Endothelial cell of umbilical vein (primary cell): ENCODE measurements around the gene COL4A2. TPM values are rescaled to one million over a fixed set of nuclear protein-coding genes. Genes with fewer than 3 reads are reported as not detected.
A peak's percentile ranks its signal among the peaks of the same experiment; 100 is the strongest.

ENCODE experiments used
- BruUV-seq: library from RNA; stranded (reverse); fragments of 400-500 nt; replicated peaks from 2 replicates; lab custom pipeline; 2021; lab: Mats Ljungman, UMichigan
- CTCF ChIA-PET: fragments of 300-600, 350-600 bp; sonication (Branson Sonifier 250); formaldehyde crosslinking; loops from one replicate; lab custom pipeline; 2021; ENCODE audit warnings: antibody characterized with exemption, inconsistent platforms; lab: Charles Lee
- POLR2A ChIA-PET: fragments of 300-600, 350-600 bp; sonication (Branson Sonifier 250); formaldehyde crosslinking; loops from one replicate; lab custom pipeline; 2021; ENCODE audit warnings: antibody characterized with exemption, inconsistent platforms; lab: Charles Lee
- DNase-seq: peaks from one replicate; pipeline ENCODE4 v3.0.0-alpha.2; 2011; ENCODE audit warnings: low read depth, low spot score
- FAIRE-seq: peaks from 2 replicates; lab custom pipeline; 2011; peaks lifted over from hg19 to GRCh38; lab: Jason Lieb, UNC
- H2AFZ ChIP-seq: 2 replicates; pipeline ENCODE4 v1.6.0; 2012; ENCODE audit warnings: low read depth, low read length, control low read depth, inconsistent platforms
- H3K27ac ChIP-seq: 2 replicates; pipeline ENCODE4 v1.5.1; 2011; ENCODE audit warnings: low read depth, mild to moderate bottlenecking, control low read depth, low read length, moderate library complexity; ENCODE audit not compliant: insufficient read depth
- H3K27me3 ChIP-seq, 2 experiments: 2 replicates each; pipeline versions ENCODE4 v1.6.0 to v1.6.1; 2011; ENCODE audit warnings: low read length in 2 of 2, mixed read lengths in 1 of 2; ENCODE audit not compliant: control insufficient read depth in 2 of 2, insufficient read depth in 2 of 2
- H3K36me3 ChIP-seq, 2 experiments: 2 replicates in 1 of 2; 3 replicates in 1 of 2; pipeline ENCODE4 v1.5.1; 2011; ENCODE audit warnings: low read length in 2 of 2, mild to moderate bottlenecking in 1 of 2, moderate library complexity in 1 of 2; ENCODE audit not compliant: control insufficient read depth in 2 of 2, insufficient read depth in 2 of 2; ENCODE audit errors: extremely low read depth in 1 of 2
- H3K4me1 ChIP-seq: 3 replicates; pipeline ENCODE4 v1.5.1; 2011; ENCODE audit warnings: mild to moderate bottlenecking, low read length; ENCODE audit not compliant: control insufficient read depth, insufficient read depth; ENCODE audit errors: extremely low read depth
- H3K4me2 ChIP-seq: 2 replicates; pipeline ENCODE4 v1.6.1; 2011; ENCODE audit warnings: low read length, control low read depth, mixed read lengths; ENCODE audit not compliant: insufficient read depth
- H3K4me3 ChIP-seq, 3 experiments: fragments of 200-600 bp in 1 of 3; sonication (generic), shearing (Covaris generic) in 1 of 3; replicated peaks in 1 of 3; 2 replicates each; pipeline ENCODE4 v1.5.1; 2011 to 2016; ENCODE audit warnings: control low read depth in 3 of 3, low read length in 3 of 3, mild to moderate bottlenecking in 2 of 3, inconsistent platforms in 1 of 3, low read depth in 1 of 3, moderate library complexity in 1 of 3; ENCODE audit not compliant: insufficient read depth in 1 of 3
- H3K79me2 ChIP-seq: 2 replicates; pipeline ENCODE4 v1.6.0; 2012; ENCODE audit warnings: low read length, inconsistent platforms; ENCODE audit not compliant: control insufficient read depth, insufficient read depth
- H3K9ac ChIP-seq: replicated peaks from 2 replicates; pipeline ENCODE3; 2011; ENCODE audit warnings: low read length, control low read depth; ENCODE audit not compliant: insufficient read depth; ENCODE audit errors: extremely low read depth
- H3K9me1 ChIP-seq: replicated peaks from 3 replicates; pipeline ENCODE4 v1.6.0; 2011; ENCODE audit warnings: mild to moderate bottlenecking, low read length; ENCODE audit not compliant: control insufficient read depth, insufficient read depth; ENCODE audit errors: extremely low read depth
- H3K9me3 ChIP-seq: replicated peaks from 2 replicates; pipeline ENCODE4 v1.5.1; 2012; ENCODE audit warnings: low read length, inconsistent platforms; ENCODE audit not compliant: control insufficient read depth, insufficient read depth
- H4K20me1 ChIP-seq: replicated peaks from 2 replicates; pipeline ENCODE3; 2011; ENCODE audit warnings: mild to moderate bottlenecking, low read length; ENCODE audit not compliant: control insufficient read depth, insufficient read depth; ENCODE audit errors: extremely low read depth
- EZH2 ChIP-seq: IDR thresholded peaks from 2 replicates; pipeline ENCODE4 v1.6.1; 2012; ENCODE audit warnings: borderline replicate concordance, low read depth, mild to moderate bottlenecking, moderate library complexity, low read length, inconsistent platforms; ENCODE audit not compliant: severe bottlenecking
- GATA2 ChIP-seq: IDR thresholded peaks from 2 replicates; pipeline ENCODE4 v1.7.0; 2011; ENCODE audit warnings: low read depth, mild to moderate bottlenecking, moderate library complexity, mixed read lengths, low read length; ENCODE audit not compliant: insufficient read length, insufficient read depth
- JUN ChIP-seq: IDR thresholded peaks from 2 replicates; pipeline ENCODE4 v1.6.1; 2011; ENCODE audit warnings: borderline replicate concordance, low read depth; ENCODE audit not compliant: insufficient read length, insufficient read depth
- MYC ChIP-seq: IDR thresholded peaks from one replicate; pipeline ENCODE4 v1.6.1; 2011; ENCODE audit warnings: mild to moderate bottlenecking, low read depth, low read length
- POLR2A ChIP-seq: IDR thresholded peaks from 2 replicates; pipeline ENCODE4 v1.6.1; 2012; ENCODE audit warnings: low read depth, mild to moderate bottlenecking, control low read depth, low read length
- POLR2AphosphoS5 ChIP-seq: IDR thresholded peaks from 2 replicates; pipeline ENCODE4 v1.6.1; 2012; ENCODE audit warnings: low read depth, mild to moderate bottlenecking, control low read depth, low read length, moderate library complexity; ENCODE audit not compliant: insufficient read depth
- dilution Hi-C: fragments of 300-500 bp; cut with MboI; formaldehyde crosslinking; loops from one replicate; pipeline ENCODE4 v1.15.0; 2019; ENCODE audit warnings: low sequenced_read_pairs; ENCODE audit not compliant: extremely low pct_ligation_motif_present
- intact Hi-C: fragments of 100-400 bp; cut with micrococcal nuclease; formaldehyde crosslinking; loops from one replicate; pipeline ENCODE4 v1.10.0; 2022
- polyA plus RNA-seq, 4 experiments: library from polyadenylated mRNA; depleted of rRNA in 3 of 4; stranded (reverse) in 3 of 4; unstranded in 1 of 4; fragments of >200 nt; gene quantifications; 2 replicates each; pipeline versions ENCODE4 v1.2.1 to v1.2.3, GENCODE V29; 2011 to 2012; ENCODE audit warnings: missing spikeins in 1 of 4
- total RNA-seq: library from RNA; stranded (reverse); gene quantifications from 2 replicates; pipeline ENCODE4 v1.2.3, GENCODE V29; 2021
- TF ChIP-seq, protein P1 (sequence below): IDR thresholded peaks from 2 replicates; pipeline ENCODE4 v1.6.1; 2011; ENCODE audit not compliant: insufficient read depth, insufficient read length
- TF ChIP-seq, protein P2 (sequence below), 2 donors: IDR thresholded peaks; 1 replicate in 1 of 2; 2 replicates in 1 of 2; pipeline ENCODE4 v1.5.1; 2011; ENCODE audit warnings: low read length in 2 of 2, mild to moderate bottlenecking in 2 of 2, moderate library complexity in 2 of 2, control low read depth in 1 of 2, inconsistent platforms in 1 of 2, low read depth in 1 of 2; ENCODE audit not compliant: insufficient read depth in 1 of 2; ENCODE audit errors: extremely low read depth in 1 of 2

Gene COL4A2
- total and polyA plus RNA-seq, 2 donors (not counting 3 experiments of a cell fraction or from before 2014, with no cell fraction given), result 792 to 940 TPM

DNA sequence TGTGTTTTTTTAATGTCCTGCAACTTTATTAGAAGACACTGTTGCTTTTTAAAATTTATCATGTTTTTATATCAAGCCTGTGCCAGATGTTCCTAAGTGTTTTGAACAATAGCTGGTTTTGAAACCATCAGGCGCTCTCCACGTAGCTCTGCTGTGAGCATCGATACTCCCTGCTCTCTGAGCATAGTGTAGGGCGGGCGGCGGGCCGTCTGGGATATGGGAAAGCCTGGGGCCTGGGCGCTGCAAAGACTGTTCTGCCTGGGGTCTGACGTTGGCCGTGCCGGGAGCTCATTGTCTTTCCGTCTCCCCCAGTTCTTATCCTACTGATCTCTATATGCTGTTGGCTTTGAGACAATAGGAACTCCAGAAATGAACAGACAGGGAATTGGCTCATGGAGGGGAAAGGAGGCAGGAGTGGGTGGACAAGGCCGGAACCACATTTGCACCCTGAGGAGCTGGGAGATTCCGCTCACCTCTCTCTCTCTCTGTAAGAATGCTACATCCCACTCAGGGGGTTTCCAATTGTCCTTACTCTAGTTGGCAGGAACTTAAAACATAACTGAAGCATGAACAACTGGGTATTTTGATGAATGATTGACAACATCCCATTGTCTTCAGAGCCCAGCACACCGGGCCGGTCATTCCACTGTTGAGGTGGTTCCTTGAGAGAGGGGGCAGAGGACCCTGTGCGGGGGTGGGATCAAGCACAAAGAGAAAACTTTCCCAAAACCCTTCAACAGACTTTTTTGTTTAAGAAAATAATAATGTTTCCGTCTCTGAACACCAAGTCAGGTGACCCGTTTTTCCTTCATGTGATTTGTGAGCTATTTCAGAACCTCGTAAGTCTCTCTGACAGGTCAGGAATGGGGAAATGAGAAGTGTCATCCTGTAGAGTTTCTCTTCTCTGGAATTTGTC is 64.7 kb downstream of the COL4A2 start:
- Histone ChIP-seq H3K9ac (peak overlapping the region; percentile 27), H3K79me2 (peaks cover 20% of the 10 kb centered on the region), H2AFZ (no peak overlapping the region), H3K4me1 (peaks cover 45% of the 10 kb centered on the region), H3K27ac (peak overlapping the region; percentile 72), H3K9me3 (no peaks in the 10 kb centered on the region), H4K20me1 (no peaks in the 10 kb centered on the region), H3K9me1 (no peaks in the 10 kb centered on the region), H3K27me3 (no peaks in the 10 kb centered on the region), H3K4me3 (no peak overlapping the region), H3K36me3 (peaks cover 0 to 2% of the 10 kb centered on the region in 2 experiments), H3K4me2 (peak overlapping the region; percentile 57)
- FAIRE-seq (peak; percentile 78), DNase-seq (peak; percentile 81)
- ChIA-PET POLR2A (no interaction called here), CTCF (interaction anchor here (1.0 to 2.7 kb wide), 12 partner anchors 11 to 148 kb away, joined by 3 to 10 read pairs (median 4); no protein-coding TSS in a partner anchor)
- TSS peak; percentile 79 for BruUV-seq
- dilution Hi-C loops (no loop called here), intact Hi-C loops (loop anchor here (1.0 kb wide), 3 partner anchors 10 to 37 kb away; no protein-coding TSS in a partner anchor)
- TF ChIP-seq GATA2, result no peak
- no peak for TF ChIP-seq EZH2
- TF ChIP-seq, protein P1, sequence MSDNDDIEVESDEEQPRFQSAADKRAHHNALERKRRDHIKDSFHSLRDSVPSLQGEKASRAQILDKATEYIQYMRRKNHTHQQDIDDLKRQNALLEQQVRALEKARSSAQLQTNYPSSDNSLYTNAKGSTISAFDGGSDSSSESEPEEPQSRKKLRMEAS, result peak; percentile 54
- no peak for TF ChIP-seq MYC
- TF ChIP-seq POLR2A, result no peak
- TF ChIP-seq, protein P2, sequence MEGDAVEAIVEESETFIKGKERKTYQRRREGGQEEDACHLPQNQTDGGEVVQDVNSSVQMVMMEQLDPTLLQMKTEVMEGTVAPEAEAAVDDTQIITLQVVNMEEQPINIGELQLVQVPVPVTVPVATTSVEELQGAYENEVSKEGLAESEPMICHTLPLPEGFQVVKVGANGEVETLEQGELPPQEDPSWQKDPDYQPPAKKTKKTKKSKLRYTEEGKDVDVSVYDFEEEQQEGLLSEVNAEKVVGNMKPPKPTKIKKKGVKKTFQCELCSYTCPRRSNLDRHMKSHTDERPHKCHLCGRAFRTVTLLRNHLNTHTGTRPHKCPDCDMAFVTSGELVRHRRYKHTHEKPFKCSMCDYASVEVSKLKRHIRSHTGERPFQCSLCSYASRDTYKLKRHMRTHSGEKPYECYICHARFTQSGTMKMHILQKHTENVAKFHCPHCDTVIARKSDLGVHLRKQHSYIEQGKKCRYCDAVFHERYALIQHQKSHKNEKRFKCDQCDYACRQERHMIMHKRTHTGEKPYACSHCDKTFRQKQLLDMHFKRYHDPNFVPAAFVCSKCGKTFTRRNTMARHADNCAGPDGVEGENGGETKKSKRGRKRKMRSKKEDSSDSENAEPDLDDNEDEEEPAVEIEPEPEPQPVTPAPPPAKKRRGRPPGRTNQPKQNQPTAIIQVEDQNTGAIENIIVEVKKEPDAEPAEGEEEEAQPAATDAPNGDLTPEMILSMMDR (IDR thresholded peaks at IDR 0.05; ENCODE audit: extremely low read depth in 1 of 2, insufficient read depth in 1 of 2, low read depth in 1 of 2, low read length in 2 of 2), result no peak
- TF ChIP-seq JUN, result peak; percentile 30
- no peak for TF ChIP-seq POLR2AphosphoS5
